BE2C (cell line): ENCODE measurements around the gene TXNRD2.

Experiments used
- DNase-seq: peaks from one replicate; pipeline ENCODE4 v3.0.0-alpha.2; 2020
- H3K27me3 ChIP-seq: fragments of 250-450 bp; sonication (Bioruptor Pico); 2 replicates; pipeline ENCODE4 v1.5.1; 2020; ENCODE audit warnings: mild to moderate bottlenecking
- H3K36me3 ChIP-seq: fragments of 250-450 bp; sonication (Bioruptor Pico); 2 replicates; pipeline ENCODE4 v1.5.1; 2020; ENCODE audit warnings: mild to moderate bottlenecking
- H3K4me1 ChIP-seq: fragments of 250-450 bp; sonication (Bioruptor Pico); 2 replicates; pipeline ENCODE4 v1.5.1; 2020
- H3K4me3 ChIP-seq: 2 replicates; pipeline ENCODE4 v1.5.1; 2011; ENCODE audit warnings: low read depth, low read length
- H3K9me3 ChIP-seq: fragments of 250-450 bp; sonication (Bioruptor Pico); 2 replicates; pipeline ENCODE4 v1.5.1; 2020
- TF ChIP-seq, protein P1 (sequence below): IDR thresholded peaks from 2 replicates; pipeline ENCODE4 v1.5.1; 2012; ENCODE audit warnings: mild to moderate bottlenecking, low read depth, low read length

Gene TXNRD2

DNA sequence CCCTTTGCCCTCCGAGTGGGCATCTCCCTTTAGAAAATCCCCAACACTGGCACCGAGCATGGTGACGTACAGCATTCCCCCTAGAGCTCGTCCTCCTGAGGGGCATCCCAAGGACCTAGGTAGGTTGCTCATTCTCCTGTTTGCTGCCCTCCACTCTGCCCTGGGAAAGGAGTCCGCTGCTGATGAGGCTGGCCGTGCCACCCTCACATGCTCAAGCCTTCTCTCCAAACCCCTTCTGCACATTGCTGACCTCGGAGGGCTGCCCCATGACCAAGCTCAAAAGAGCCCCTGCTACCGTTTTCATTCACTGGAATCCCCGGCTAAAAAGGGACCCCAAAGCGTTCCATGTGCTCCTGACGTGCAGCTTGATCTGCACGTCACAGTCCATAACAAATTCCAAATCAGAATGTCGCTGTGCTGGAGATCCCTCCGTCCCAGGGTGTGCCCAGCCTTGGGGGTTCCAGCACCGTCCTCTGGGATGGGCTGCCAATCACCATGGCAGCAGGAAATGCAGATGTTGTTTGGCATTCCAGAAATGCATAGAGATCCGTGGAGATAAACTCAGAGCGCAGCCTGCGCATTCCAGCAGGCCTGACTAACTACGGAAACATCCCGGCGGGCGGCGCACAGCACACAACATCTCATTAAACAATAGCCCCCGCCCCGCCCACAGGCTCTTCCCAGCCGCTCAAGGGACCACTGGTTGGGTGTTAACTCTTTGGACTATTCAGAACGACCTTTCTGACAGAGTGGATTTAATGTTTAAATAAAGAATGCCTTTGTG lies 60.6 kb downstream of the TXNRD2 start:
- Histone ChIP-seq H3K4me1 (peaks cover 9% of the 10 kb centered on the region; the same call in 1 of the 2 replicates), H3K27me3 (no peaks in the 10 kb centered on the region), H3K4me3 (no peak overlapping the region), H3K9me3 (no peaks in the 10 kb centered on the region), H3K36me3 (no peaks in the 10 kb centered on the region; the same call in 1 of the 2 replicates)
- peak; percentile 19 for DNase-seq
- TF ChIP-seq, protein P1, sequence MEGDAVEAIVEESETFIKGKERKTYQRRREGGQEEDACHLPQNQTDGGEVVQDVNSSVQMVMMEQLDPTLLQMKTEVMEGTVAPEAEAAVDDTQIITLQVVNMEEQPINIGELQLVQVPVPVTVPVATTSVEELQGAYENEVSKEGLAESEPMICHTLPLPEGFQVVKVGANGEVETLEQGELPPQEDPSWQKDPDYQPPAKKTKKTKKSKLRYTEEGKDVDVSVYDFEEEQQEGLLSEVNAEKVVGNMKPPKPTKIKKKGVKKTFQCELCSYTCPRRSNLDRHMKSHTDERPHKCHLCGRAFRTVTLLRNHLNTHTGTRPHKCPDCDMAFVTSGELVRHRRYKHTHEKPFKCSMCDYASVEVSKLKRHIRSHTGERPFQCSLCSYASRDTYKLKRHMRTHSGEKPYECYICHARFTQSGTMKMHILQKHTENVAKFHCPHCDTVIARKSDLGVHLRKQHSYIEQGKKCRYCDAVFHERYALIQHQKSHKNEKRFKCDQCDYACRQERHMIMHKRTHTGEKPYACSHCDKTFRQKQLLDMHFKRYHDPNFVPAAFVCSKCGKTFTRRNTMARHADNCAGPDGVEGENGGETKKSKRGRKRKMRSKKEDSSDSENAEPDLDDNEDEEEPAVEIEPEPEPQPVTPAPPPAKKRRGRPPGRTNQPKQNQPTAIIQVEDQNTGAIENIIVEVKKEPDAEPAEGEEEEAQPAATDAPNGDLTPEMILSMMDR, result no peak

GRCh38 chr22:19879992-19880785 lies 61.4 kb downstream of the TXNRD2 start:
- Histone ChIP-seq H3K27me3 (no peaks in the 10 kb centered on the region), H3K36me3 (no peaks in the 10 kb centered on the region; the same call in 1 of the 2 replicates), H3K4me1 (peaks cover 9% of the 10 kb centered on the region; the same call in 1 of the 2 replicates), H3K9me3 (no peaks in the 10 kb centered on the region), H3K4me3 (no peak overlapping the region)
- no peak for DNase-seq
- TF ChIP-seq, protein P1, result no peak

DNA sequence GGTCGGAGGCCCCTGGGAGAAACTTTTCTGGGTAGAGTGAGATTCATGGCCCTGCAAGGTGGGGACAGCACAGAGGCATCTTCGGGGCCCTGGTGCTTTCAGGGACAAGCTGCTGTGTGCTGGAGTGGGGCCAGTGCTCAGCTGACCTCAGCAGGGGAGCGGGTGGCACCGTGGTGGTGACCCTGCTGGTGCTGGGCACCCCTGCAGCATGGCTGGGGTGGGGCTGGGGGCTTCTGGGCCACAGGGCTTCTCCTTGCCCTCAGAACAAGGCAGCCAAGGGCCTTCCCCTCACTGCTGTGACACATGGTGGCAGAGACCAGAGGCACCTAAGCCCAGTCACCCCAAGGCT lies 62.0 kb downstream of the TXNRD2 start:
- H3K9me3 ChIP-seq, result no peaks in the 10 kb centered on the region
- TF ChIP-seq, protein P1, result no peak
- H3K4me3 ChIP-seq, result no peak overlapping the region
- no peaks in the 10 kb centered on the region; the same call in 1 of the 2 replicates for H3K36me3 ChIP-seq
- H3K4me1 ChIP-seq, result peaks cover 9% of the 10 kb centered on the region; the same call in 1 of the 2 replicates
- H3K27me3 ChIP-seq, result no peaks in the 10 kb centered on the region
- no peak for DNase-seq

DNA sequence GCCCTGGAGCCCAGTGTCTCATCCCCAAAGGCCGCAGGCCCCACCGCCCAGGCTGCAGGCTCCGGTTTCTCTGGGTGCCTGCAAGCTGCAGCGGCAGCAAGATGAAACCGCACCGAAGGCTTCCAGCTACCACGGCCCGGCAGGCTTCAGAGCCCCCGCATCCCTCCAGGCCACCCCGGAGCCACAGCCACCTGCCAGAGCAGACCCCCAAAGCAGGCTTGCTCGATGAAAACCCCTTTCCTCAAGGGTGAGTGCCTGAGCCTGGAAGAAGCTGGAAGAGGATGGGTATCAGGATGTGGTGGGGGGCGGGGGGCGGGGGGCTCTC lies 62.4 kb downstream of the TXNRD2 start:
- Histone ChIP-seq H3K27me3 (no peaks in the 10 kb centered on the region), H3K4me1 (peaks cover 9% of the 10 kb centered on the region; the same call in 1 of the 2 replicates), H3K9me3 (no peaks in the 10 kb centered on the region), H3K36me3 (no peaks in the 10 kb centered on the region; the same call in 1 of the 2 replicates), H3K4me3 (no peak overlapping the region)
- no peak for DNase-seq
- TF ChIP-seq, protein P1, result no peak

DNA sequence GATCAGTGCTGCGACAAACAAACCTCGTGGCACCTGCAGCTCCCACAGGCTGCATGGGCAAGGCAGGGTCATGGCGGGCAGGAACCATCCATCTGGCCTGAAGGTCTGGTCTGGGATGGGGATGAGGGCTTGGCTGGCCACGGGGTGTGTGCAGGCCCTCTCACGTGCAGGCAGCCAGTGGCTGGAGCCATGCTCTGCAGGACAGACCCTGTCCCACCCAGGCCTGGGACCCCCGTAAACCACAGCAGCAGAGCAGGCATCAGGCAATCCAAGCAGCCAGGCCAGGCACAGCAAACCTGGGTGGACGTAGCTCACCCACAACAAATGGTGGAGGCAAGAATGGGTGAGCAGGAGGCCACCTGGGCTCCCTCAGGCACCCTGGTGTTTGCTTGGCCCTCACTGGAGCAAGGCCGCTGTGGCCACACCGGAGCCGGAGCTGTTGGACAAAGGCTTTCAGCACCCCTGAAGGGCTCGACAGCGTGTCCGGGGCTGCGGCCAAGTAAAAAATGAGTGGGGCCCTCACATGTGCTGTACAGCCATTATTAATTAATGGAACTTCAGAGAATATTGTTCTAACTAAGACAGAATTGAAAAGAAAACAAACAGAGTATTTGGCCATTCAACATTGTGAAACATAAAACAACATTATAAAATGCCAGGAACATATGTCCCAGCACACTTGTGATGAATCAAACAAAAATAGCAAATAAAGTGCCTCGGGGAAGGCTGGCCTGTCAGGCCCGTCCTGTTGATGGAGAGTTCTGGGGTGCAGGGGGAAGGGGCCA lies 63.0 kb downstream of the TXNRD2 start:
- Histone ChIP-seq H3K4me3 (no peak overlapping the region), H3K36me3 (no peaks in the 10 kb centered on the region; the same call in 1 of the 2 replicates), H3K9me3 (no peaks in the 10 kb centered on the region), H3K4me1 (peaks cover 9% of the 10 kb centered on the region; the same call in 1 of the 2 replicates), H3K27me3 (no peaks in the 10 kb centered on the region)
- TF ChIP-seq, protein P1, result no peak
- peak; percentile 8 for DNase-seq
